Naive B cell (primary cell): Measurements from ENCODE around the gene COQ4. TPM values are rescaled to one million over a fixed set of nuclear protein-coding genes. Genes with fewer than 3 reads are reported as not detected.

Experiments
- ATAC-seq, 2 donors: fragments of 150-1000 bp; cut with Tn5 transposase; 2 replicates each; pipeline ENCODE4 v1.10.0; 2021; ENCODE audit warnings: low read depth in 2 of 2, mild to moderate bottlenecking in 2 of 2, moderate library complexity in 2 of 2
- DNase-seq: peaks from one replicate; pipeline ENCODE4 v3.0.0; 2022
- H3K27ac Mint-ChIP-seq, 6 donors: one replicate each; pipeline ENCODE4 v1.8.0; 2020 to 2022; ENCODE audit warnings: mild to moderate bottlenecking in 6 of 6, mixed read lengths in 6 of 6, moderate library complexity in 5 of 6, inconsistent platforms in 2 of 6
- H3K27me3 Mint-ChIP-seq, 3 donors: one replicate each; pipeline ENCODE4 v1.8.0; 2021 to 2022; ENCODE audit warnings: mixed read lengths in 3 of 3, mild to moderate bottlenecking in 1 of 3
- H3K36me3 Mint-ChIP-seq, 2 donors: one replicate each; pipeline ENCODE4 v1.8.0; 2020 to 2022; ENCODE audit warnings: mixed read lengths in 2 of 2, inconsistent platforms in 1 of 2, mild to moderate bottlenecking in 1 of 2
- H3K4me1 Mint-ChIP-seq, 3 donors: one replicate each; pipeline ENCODE4 v1.8.0; 2020 to 2022; ENCODE audit warnings: mixed read lengths in 3 of 3, inconsistent platforms in 1 of 3, mild to moderate bottlenecking in 1 of 3, moderate library complexity in 1 of 3
- H3K4me3 Mint-ChIP-seq, 8 donors: one replicate each; pipeline ENCODE4 v1.8.0; 2020 to 2022; ENCODE audit warnings: mild to moderate bottlenecking in 8 of 8, mixed read lengths in 8 of 8, moderate library complexity in 8 of 8, inconsistent platforms in 2 of 8
- H3K9me3 Mint-ChIP-seq, 7 donors: one replicate each; pipeline ENCODE4 v1.8.0; 2020 to 2022; ENCODE audit warnings: mixed read lengths in 7 of 7, mild to moderate bottlenecking in 5 of 7, inconsistent platforms in 2 of 7, moderate library complexity in 1 of 7
- polyA plus RNA-seq, 6 donors: library from polyadenylated mRNA; unstranded; fragments of 300-500 nt; fragmentation: Illumina TruSeq; gene quantifications; one replicate each; pipeline ENCODE4 v1.2.3, GENCODE V29; 2021; ENCODE audit warnings: low read depth in 6 of 6

Gene COQ4
- polyA plus RNA-seq, 6 donors from 2014 or later: 25.5 to 37.5 (median 31.3) TPM

GRCh38 chr9:128339761-128340690 lies 17.4 kb downstream of the COQ4 start, which contains the start of gene SLC27A4:
SLC27A4 (plus strand) TSS chr9:128340527; CDS start chr9:128343133, 2,606 bp downstream.
- no peaks in the 10 kb centered on the region for H3K36me3 Mint-ChIP-seq
- peak within 1 kb of the TSS; percentile 88 to 98 (median 94) for H3K4me3 Mint-ChIP-seq
- no peaks in the 10 kb centered on the region for H3K27me3 Mint-ChIP-seq
- DNase-seq (peak; percentile 78), ATAC-seq (peak; percentile 92 to 93)
- H3K9me3 Mint-ChIP-seq: no peaks in the 10 kb centered on the region
- peak within 1 kb of the TSS; percentile 64 to 94 (median 88) for H3K27ac Mint-ChIP-seq
- H3K4me1 Mint-ChIP-seq: peaks cover 4 to 14% (median 9%) of the 10 kb centered on the region in 3 donors

- DNase-seq (no peak), ATAC-seq (peak; percentile 41 to 43)
- Mint-ChIP-seq H3K4me1 (peaks cover 4 to 14% (median 9%) of the 10 kb centered on the region in 3 donors), H3K27me3 (no peaks in the 10 kb centered on the region), H3K27ac (peak overlapping the region in 3 of 6 donors; percentile 64 to 94 (median 79)), H3K9me3 (no peaks in the 10 kb centered on the region), H3K4me3 (peak overlapping the region; percentile 86 to 98 (median 94)), H3K36me3 (no peaks in the 10 kb centered on the region)
These were observed 18.2 kb downstream of the COQ4 start for GRCh38 chr9:128340691-128341434.

DNA sequence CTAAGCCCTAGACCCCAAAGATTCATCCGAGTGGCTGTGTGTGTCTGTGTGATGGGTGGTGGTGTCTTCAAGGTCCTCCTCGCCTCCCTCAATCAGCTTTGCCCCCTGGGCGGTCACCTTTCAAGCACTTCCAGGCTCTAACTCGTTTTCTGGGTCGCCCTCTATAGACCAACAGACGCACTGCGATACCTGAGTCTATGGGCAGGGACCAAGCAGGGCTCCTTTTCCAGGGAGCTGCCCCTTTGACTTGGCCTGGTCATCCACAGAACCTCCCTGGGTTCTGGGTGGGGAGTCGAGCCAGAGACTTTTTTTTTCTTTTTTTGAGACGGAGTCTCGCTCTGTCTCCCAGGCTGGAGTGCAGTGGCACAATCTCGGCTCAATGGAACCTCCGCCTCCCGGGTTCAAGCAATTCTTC lies 18.8 kb downstream of the COQ4 start:
- H3K4me3 Mint-ChIP-seq: peak overlapping the region; percentile 86 to 98 (median 94)
- peak; percentile 56 for DNase-seq
- no peaks in the 10 kb centered on the region for H3K36me3 Mint-ChIP-seq
- H3K27me3 Mint-ChIP-seq: no peaks in the 10 kb centered on the region
- no peaks in the 10 kb centered on the region for H3K9me3 Mint-ChIP-seq
- peaks cover 4 to 14% (median 9%) of the 10 kb centered on the region in 3 donors for H3K4me1 Mint-ChIP-seq
- H3K27ac Mint-ChIP-seq: peak overlapping the region in 5 of 6 donors; percentile 51 to 94 (median 70)
- ATAC-seq: peak; percentile 47 to 49

GRCh38 chr9:128342971-128343680 lies 20.5 kb downstream of the COQ4 start:
- Mint-ChIP-seq H3K36me3 (no peaks in the 10 kb centered on the region), H3K4me1 (peaks cover 4 to 14% (median 9%) of the 10 kb centered on the region in 3 donors), H3K27ac (peak overlapping the region in 1 of 6 donors; percentile 76), H3K9me3 (no peaks in the 10 kb centered on the region), H3K4me3 (peak overlapping the region in 1 of 8 donors; percentile 86), H3K27me3 (no peaks in the 10 kb centered on the region)
- no peak for DNase-seq
- ATAC-seq: no peak

DNA sequence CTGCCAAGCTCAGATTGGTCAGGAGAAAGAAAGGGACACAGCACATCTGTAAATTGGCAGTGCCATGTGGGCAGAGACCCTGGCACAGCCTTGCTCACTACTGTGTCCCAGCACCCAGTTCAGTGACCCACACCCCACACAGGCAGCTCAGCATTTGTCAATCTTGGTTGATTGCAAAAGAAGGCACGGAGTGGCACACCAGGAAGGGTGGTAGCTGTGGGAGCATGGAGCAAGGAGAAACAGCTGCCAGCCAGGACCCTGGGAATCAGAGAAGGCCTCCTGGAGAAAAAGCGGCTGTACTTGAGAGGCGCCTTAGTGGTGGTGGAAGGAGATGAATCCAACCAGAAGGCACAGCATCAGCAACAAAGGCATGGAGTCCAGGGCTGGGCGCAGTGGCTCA lies 21.2 kb downstream of the COQ4 start:
- Mint-ChIP-seq H3K4me1 (peaks cover 4 to 14% (median 9%) of the 10 kb centered on the region in 3 donors), H3K27ac (no peak overlapping the region)

GRCh38 chr9:128344931-128345605 lies 22.4 kb downstream of the COQ4 start:
- ATAC-seq: no peak
- H3K4me1 Mint-ChIP-seq: peaks cover 4 to 10% (median 9%) of the 10 kb centered on the region in 3 donors
- no peaks in the 10 kb centered on the region for H3K36me3 Mint-ChIP-seq
- no peak for DNase-seq
- no peaks in the 10 kb centered on the region for H3K27me3 Mint-ChIP-seq
- H3K27ac Mint-ChIP-seq: no peak overlapping the region
- peak overlapping the region in 1 of 8 donors; percentile 9 for H3K4me3 Mint-ChIP-seq
- H3K9me3 Mint-ChIP-seq: no peaks in the 10 kb centered on the region

More for the DNA sequence above, 21.2 kb downstream of the COQ4 start:
- no peak for DNase-seq
- no peaks in the 10 kb centered on the region for H3K9me3 Mint-ChIP-seq
- ATAC-seq: no peak
- H3K27me3 Mint-ChIP-seq: no peaks in the 10 kb centered on the region
- no peak overlapping the region for H3K4me3 Mint-ChIP-seq
- no peaks in the 10 kb centered on the region for H3K36me3 Mint-ChIP-seq

- Mint-ChIP-seq H3K9me3 (no peaks in the 10 kb centered on the region), H3K4me1 (no peaks in the 10 kb centered on the region), H3K27ac (peak overlapping the region in 1 of 6 donors; percentile 9), H3K27me3 (no peaks in the 10 kb centered on the region), H3K4me3 (no peak overlapping the region), H3K36me3 (peaks cover 0 to 4% of the 10 kb centered on the region in 2 donors)
- no peak for ATAC-seq
- no peak for DNase-seq
These were observed 26.5 kb downstream of the COQ4 start for GRCh38 chr9:128349125-128349524.

- no peaks in the 10 kb centered on the region for H3K9me3 Mint-ChIP-seq
- H3K4me3 Mint-ChIP-seq: peak overlapping the region in 1 of 8 donors; percentile 29
- no peak for DNase-seq
- no peaks in the 10 kb centered on the region for H3K4me1 Mint-ChIP-seq
- H3K27ac Mint-ChIP-seq: peak overlapping the region in 1 of 6 donors; percentile 9
- no peak for ATAC-seq
- peaks cover 0 to 4% of the 10 kb centered on the region in 2 donors for H3K36me3 Mint-ChIP-seq
- H3K27me3 Mint-ChIP-seq: no peaks in the 10 kb centered on the region
These were observed 27.1 kb downstream of the COQ4 start for GRCh38 chr9:128349772-128350171.

DNA sequence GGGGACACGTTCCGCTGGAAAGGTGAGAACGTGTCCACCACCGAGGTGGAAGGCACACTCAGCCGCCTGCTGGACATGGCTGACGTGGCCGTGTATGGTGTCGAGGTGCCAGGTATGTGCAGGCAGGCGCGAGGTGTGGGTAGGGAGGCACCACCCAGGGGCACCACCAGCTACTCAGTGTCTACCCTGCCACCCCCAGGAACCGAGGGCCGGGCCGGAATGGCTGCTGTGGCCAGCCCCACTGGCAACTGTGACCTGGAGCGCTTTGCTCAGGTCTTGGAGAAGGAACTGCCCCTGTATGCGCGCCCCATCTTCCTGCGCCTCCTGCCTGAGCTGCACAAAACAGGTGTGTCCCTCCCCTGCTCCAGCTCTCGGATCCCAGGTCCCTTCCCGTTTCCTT lies 32.8 kb downstream of the COQ4 start:
- Mint-ChIP-seq H3K4me3 (no peak overlapping the region), H3K4me1 (no peaks in the 10 kb centered on the region), H3K9me3 (no peaks in the 10 kb centered on the region), H3K27me3 (no peaks in the 10 kb centered on the region), H3K27ac (no peak overlapping the region), H3K36me3 (peaks cover 0 to 9% of the 10 kb centered on the region in 2 donors)
- DNase-seq (no peak), ATAC-seq (no peak)

DNA sequence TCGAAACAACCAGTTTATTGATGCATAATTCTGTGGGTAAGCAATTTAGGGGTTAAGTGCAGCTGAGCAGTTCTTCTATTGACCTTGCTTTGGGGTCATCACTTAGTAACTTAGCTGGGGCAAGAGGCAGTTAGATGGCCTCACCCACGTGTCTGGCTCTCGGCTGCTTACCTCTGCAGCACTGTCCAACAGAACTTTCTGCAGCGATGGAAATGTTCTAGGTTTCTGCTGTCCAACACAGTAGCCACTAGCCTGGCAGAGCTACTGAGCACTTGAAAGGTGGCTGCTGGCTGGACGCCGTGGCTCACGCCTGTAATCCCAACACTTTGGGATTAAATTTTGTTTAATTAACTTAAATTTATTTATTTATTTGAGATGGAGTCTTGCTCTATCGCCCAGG lies 35.5 kb downstream of the COQ4 start:
- Mint-ChIP-seq H3K36me3 (peaks cover 0 to 5% of the 10 kb centered on the region in 2 donors), H3K4me3 (no peak overlapping the region), H3K27me3 (no peaks in the 10 kb centered on the region), H3K4me1 (peaks cover 5 to 9% (median 7%) of the 10 kb centered on the region in 3 donors), H3K27ac (peak overlapping the region in 1 of 6 donors; percentile 61), H3K9me3 (no peaks in the 10 kb centered on the region)
- ATAC-seq (no peak), DNase-seq (no peak)

- H3K4me1 Mint-ChIP-seq: peaks cover 5 to 9% (median 7%) of the 10 kb centered on the region in 3 donors
- H3K27me3 Mint-ChIP-seq: no peaks in the 10 kb centered on the region
- DNase-seq (no peak), ATAC-seq (no peak)
- no peaks in the 10 kb centered on the region for H3K9me3 Mint-ChIP-seq
- peak overlapping the region in 1 of 8 donors; percentile 61 for H3K4me3 Mint-ChIP-seq
- peak overlapping the region in 1 of 6 donors; percentile 62 for H3K27ac Mint-ChIP-seq
- H3K36me3 Mint-ChIP-seq: peaks cover 0 to 5% of the 10 kb centered on the region in 2 donors
These were observed 36.2 kb downstream of the COQ4 start for GRCh38 chr9:128358861-128359260.

- H3K4me1 Mint-ChIP-seq: peaks cover 7 to 18% (median 9%) of the 10 kb centered on the region in 3 donors
- no peak overlapping the region for H3K27ac Mint-ChIP-seq
- H3K9me3 Mint-ChIP-seq: no peaks in the 10 kb centered on the region
- peak overlapping the region in 1 of 8 donors; percentile 35 for H3K4me3 Mint-ChIP-seq
- H3K36me3 Mint-ChIP-seq: peaks cover 0 to 3% of the 10 kb centered on the region in 2 donors
- no peak for DNase-seq
- H3K27me3 Mint-ChIP-seq: no peaks in the 10 kb centered on the region
- no peak for ATAC-seq
These were observed 38.2 kb downstream of the COQ4 start for GRCh38 chr9:128360826-128361225.
